Measurements from ENCODE around the gene RBMS3.

The RBMS3 gene

DNA sequence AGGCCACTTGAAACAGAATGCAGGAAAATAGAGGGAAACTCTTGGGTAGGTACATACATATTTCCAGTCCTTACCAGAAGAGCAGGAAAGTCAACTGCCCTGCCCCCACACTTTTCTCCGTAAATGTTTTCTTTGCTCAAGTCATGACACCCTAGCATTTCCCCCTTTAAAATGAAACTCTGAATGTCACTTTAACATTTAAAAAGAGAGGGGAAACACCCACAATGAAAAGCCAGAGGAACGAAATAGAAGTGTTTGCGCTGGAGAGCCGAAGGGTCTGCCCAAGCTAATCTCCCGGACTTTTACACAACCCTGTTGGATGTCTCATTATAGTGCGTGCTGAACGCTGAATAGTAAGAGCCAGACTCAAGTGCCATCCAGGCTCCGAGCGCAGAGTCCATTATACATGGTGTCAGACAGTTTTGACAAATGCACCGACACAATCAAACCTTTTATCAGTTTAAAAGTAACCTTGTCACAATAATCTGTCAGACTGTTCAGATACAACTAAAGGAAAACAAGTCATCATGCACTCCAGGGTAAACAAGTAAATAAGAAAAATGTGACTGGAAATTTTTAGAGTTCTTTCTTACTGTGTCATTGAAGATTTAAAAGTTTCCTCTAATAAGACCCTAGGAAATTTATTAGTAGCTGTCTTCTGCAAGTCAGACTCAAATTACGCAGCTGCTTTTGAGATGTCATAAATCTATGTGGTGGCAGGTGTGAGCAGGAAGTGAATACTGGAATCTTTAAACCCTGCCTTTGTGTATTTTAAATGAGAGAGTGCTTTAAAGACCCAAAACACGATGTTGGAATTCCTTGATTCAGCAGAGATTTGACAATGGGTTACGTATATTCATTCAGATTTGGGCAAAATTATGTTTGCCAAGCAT, 159.8 kb downstream of the RBMS3 start:
- DNase-seq (ENCODE audit: low spot score) = no peak
- in situ Hi-C loops (cut with MboI; ENCODE audit: low sequenced_read_pairs, unreplicated experiment) = no loop called here

DNA sequence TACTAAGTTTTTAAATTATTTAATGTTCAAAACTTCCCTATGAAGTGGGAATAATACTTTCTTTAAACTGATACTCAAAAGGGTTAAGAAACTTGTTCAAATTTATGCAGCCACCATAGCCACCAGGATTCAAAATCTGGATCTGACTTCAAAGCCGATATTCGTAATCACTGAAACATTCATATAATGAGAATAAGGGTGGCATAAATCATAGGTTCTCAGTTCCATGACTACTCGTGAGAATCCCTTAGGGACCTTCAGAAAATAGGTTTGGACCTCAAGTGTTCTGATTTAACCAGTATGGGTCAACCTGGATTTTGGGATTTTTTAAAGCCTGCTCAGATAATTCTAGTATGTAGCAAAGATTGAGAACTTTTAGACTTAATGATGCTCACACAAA, 160.6 kb downstream of the RBMS3 start:
- no peak for DNase-seq (ENCODE audit: low spot score)
- in situ Hi-C loops (cut with MboI; ENCODE audit: low sequenced_read_pairs, unreplicated experiment) = no loop called here
- TF ChIP-seq, protein P1, sequence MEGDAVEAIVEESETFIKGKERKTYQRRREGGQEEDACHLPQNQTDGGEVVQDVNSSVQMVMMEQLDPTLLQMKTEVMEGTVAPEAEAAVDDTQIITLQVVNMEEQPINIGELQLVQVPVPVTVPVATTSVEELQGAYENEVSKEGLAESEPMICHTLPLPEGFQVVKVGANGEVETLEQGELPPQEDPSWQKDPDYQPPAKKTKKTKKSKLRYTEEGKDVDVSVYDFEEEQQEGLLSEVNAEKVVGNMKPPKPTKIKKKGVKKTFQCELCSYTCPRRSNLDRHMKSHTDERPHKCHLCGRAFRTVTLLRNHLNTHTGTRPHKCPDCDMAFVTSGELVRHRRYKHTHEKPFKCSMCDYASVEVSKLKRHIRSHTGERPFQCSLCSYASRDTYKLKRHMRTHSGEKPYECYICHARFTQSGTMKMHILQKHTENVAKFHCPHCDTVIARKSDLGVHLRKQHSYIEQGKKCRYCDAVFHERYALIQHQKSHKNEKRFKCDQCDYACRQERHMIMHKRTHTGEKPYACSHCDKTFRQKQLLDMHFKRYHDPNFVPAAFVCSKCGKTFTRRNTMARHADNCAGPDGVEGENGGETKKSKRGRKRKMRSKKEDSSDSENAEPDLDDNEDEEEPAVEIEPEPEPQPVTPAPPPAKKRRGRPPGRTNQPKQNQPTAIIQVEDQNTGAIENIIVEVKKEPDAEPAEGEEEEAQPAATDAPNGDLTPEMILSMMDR (IDR thresholded peaks at IDR 0.05; ENCODE audit: borderline replicate concordance, control extremely low read depth, extremely low read depth, insufficient read depth, missing control alignments) = no peak

More for the DNA sequence above, 159.8 kb downstream of the RBMS3 start:
- TF ChIP-seq, protein P1 (IDR thresholded peaks at IDR 0.05; ENCODE audit: borderline replicate concordance, control extremely low read depth, extremely low read depth, insufficient read depth, missing control alignments) = no peak

DNA sequence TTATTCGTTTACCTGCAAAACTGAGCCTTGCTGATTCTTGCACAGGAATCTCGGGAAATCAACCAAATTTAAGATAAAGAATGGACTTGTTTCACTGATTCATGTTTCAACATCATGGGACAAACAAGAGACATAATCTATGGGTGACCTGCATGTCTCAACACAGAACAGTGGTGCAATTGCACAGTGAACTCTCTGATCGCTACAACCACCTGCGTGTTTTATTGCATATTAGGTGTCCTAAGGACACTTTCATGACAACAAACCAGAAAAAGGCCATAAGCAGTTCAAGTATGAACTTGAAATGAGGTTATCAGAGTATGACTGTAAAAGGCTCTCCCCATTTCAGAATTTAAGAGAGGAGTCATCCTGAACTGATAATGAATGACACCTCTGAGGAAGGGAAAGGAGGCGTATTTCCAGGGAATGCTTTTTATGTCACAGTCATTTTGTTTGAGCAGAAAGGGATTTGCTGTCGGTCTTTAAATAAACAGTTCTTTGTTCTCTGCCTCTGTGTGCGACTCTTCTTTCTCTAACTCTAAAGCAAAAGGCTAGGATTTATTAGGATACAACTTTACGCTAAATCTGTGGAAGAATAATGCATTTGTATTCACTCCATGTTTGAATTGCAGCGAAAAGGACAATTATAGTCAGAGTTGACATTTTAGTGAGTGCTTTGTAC, 167.2 kb downstream of the RBMS3 start:
- in situ Hi-C loops (cut with MboI; ENCODE audit: low sequenced_read_pairs, unreplicated experiment) = no loop called here
- TF ChIP-seq, protein P1 (IDR thresholded peaks at IDR 0.05; ENCODE audit: borderline replicate concordance, control extremely low read depth, extremely low read depth, insufficient read depth, missing control alignments) = no peak
- DNase-seq (ENCODE audit: low spot score) = no peak

DNA sequence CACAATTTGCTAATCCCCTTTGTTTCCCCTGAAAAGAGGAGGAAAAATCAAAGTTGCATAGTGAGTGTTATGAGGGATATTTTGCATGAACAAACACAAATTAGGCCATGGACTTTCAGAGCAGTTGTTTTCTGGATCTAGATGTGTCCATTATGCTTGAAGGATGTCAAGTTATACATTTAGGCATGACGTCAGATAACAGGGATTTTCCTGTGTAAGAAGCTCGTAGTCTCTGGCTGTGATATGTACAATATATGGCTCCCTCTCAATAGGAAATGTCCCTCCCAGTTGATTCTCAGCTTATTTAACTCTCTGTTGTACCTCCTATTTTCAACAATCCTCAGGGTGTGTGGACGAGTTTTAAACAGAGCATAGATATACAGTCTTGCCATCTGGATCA, 171.0 kb downstream of the RBMS3 start:
- in situ Hi-C loops (cut with MboI; ENCODE audit: low sequenced_read_pairs, unreplicated experiment) = no loop called here
- DNase-seq (ENCODE audit: low spot score) = no peak
- TF ChIP-seq, protein P1 (IDR thresholded peaks at IDR 0.05; ENCODE audit: borderline replicate concordance, control extremely low read depth, extremely low read depth, insufficient read depth, missing control alignments) = no peak

GRCh38 chr3:29452934-29453283, 172.0 kb downstream of the RBMS3 start:
- in situ Hi-C loops (cut with MboI; ENCODE audit: low sequenced_read_pairs, unreplicated experiment) = no loop called here
- TF ChIP-seq, protein P1 (IDR thresholded peaks at IDR 0.05; ENCODE audit: borderline replicate concordance, control extremely low read depth, extremely low read depth, insufficient read depth, missing control alignments) = no peak
- DNase-seq (ENCODE audit: low spot score) = no peak

GRCh38 chr3:29453284-29454001, 172.6 kb downstream of the RBMS3 start:
- no peak for DNase-seq (ENCODE audit: low spot score)
- in situ Hi-C loops (cut with MboI; ENCODE audit: low sequenced_read_pairs, unreplicated experiment) = no loop called here
- TF ChIP-seq, protein P1 (IDR thresholded peaks at IDR 0.05; ENCODE audit: borderline replicate concordance, control extremely low read depth, extremely low read depth, insufficient read depth, missing control alignments) = no peak
